ENCODE measurements around the gene RAVER1. TPM values are rescaled to one million over a fixed set of nuclear protein-coding genes. Genes with fewer than 3 reads are reported as not detected.

Gene RAVER1
- total and polyA plus RNA-seq, 2 donors (not counting 3 experiments of a cell fraction or from before 2014, with no cell fraction given) = 5.2 to 47.6 TPM

DNA sequence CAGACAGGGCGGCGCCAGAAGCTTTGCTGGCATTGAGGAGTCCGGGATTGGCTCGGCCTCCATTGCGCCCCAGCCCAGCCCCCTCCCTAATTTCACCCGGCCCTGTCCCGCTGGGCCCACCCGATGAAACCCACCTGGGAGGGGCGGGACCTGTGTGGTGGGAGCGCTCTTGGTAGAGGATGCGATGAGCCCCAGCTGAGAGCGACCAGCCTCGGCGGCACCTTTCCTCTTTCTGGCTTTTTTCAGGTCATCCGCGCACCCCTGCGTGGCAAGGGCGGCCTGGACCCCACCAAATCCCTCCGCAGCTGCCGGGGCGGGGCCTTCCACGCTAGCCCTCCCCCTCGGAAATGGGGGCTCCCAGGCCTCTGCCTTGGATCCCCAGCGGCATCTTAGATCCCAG is 23.9 kb downstream of the RAVER1 start, which contains the start of gene ZGLP1:
Gene ZGLP1 (minus strand): TSS at position 393 of the 400 bp plus-strand sequence.
- H3K4me1 ChIP-seq (ENCODE audit: control insufficient read depth, extremely low read depth, insufficient read depth, low read length) = no peaks in the 10 kb centered on the region
- H3K4me3 ChIP-seq (replicated peaks in 1 of 3; ENCODE audit: insufficient read depth in 1 of 3, low read depth in 1 of 3, low read length in 3 of 3) = no peak within 1 kb of the TSS
- DNase-seq (ENCODE audit: low read depth, low spot score) (no peak), FAIRE-seq (no peak)
- TF ChIP-seq EZH2 (IDR thresholded peaks at IDR 0.05; ENCODE audit: borderline replicate concordance, low read depth, low read length, severe bottlenecking) = no peak
- TF ChIP-seq GATA2 (IDR thresholded peaks at IDR 0.05; ENCODE audit: insufficient read depth, insufficient read length, low read depth, low read length) = no peak
- TF ChIP-seq MYC (IDR thresholded peaks at IDR 0.05; ENCODE audit: low read depth, low read length) = no peak
- TF ChIP-seq FOS (IDR thresholded peaks at IDR 0.05; ENCODE audit: borderline replicate concordance, insufficient read depth, low read length) = no peak
- no peak for TF ChIP-seq POLR2AphosphoS5 (IDR thresholded peaks at IDR 0.05; ENCODE audit: insufficient read depth, low read depth, low read length)
- no peak for TF ChIP-seq JUN (IDR thresholded peaks at IDR 0.05; ENCODE audit: borderline replicate concordance, insufficient read depth, insufficient read length, low read depth)
- no peak for TF ChIP-seq POLR2A (IDR thresholded peaks at IDR 0.05; ENCODE audit: low read depth, low read length)
- TF ChIP-seq, protein P1, sequence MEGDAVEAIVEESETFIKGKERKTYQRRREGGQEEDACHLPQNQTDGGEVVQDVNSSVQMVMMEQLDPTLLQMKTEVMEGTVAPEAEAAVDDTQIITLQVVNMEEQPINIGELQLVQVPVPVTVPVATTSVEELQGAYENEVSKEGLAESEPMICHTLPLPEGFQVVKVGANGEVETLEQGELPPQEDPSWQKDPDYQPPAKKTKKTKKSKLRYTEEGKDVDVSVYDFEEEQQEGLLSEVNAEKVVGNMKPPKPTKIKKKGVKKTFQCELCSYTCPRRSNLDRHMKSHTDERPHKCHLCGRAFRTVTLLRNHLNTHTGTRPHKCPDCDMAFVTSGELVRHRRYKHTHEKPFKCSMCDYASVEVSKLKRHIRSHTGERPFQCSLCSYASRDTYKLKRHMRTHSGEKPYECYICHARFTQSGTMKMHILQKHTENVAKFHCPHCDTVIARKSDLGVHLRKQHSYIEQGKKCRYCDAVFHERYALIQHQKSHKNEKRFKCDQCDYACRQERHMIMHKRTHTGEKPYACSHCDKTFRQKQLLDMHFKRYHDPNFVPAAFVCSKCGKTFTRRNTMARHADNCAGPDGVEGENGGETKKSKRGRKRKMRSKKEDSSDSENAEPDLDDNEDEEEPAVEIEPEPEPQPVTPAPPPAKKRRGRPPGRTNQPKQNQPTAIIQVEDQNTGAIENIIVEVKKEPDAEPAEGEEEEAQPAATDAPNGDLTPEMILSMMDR (IDR thresholded peaks at IDR 0.05; ENCODE audit: extremely low read depth in 1 of 2, insufficient read depth in 1 of 2, low read depth in 1 of 2, low read length in 2 of 2) = no peak
- no peak for TF ChIP-seq MAX (IDR thresholded peaks at IDR 0.05; ENCODE audit: insufficient read depth, insufficient read length)
- H3K4me2 ChIP-seq (ENCODE audit: insufficient read depth, low read length) = no peak within 1 kb of the TSS
- no peak within 1 kb of the TSS for H3K27ac ChIP-seq (ENCODE audit: insufficient read depth, low read depth, low read length)
- BruUV-seq (replicated peaks) = no TSS peak
- H2AFZ ChIP-seq (ENCODE audit: low read depth, low read length) = no peak within 1 kb of the TSS
- no peaks in the 10 kb centered on the region for H3K9me1 ChIP-seq (replicated peaks; ENCODE audit: control insufficient read depth, extremely low read depth, insufficient read depth, low read length)
- H4K20me1 ChIP-seq (replicated peaks; ENCODE audit: control insufficient read depth, extremely low read depth, insufficient read depth, low read length) = no peaks in the 10 kb centered on the region
- POLR2A ChIA-PET = no interaction called here
- no peaks in the 10 kb centered on the region for H3K9me3 ChIP-seq (replicated peaks; ENCODE audit: control insufficient read depth, insufficient read depth, low read length)
- H3K9ac ChIP-seq (replicated peaks; ENCODE audit: extremely low read depth, insufficient read depth, low read length) = no peak within 1 kb of the TSS
- H3K36me3 ChIP-seq (ENCODE audit: control insufficient read depth in 2 of 2, extremely low read depth in 1 of 2, insufficient read depth in 2 of 2, low read length in 2 of 2) = peaks cover 0 to 3% of the 10 kb centered on the region in 2 experiments
- dilution Hi-C loops (cut with MboI; ENCODE audit: extremely low pct_ligation_motif_present, low sequenced_read_pairs) = no loop called here
- no peaks in the 10 kb centered on the region for H3K79me2 ChIP-seq (ENCODE audit: control insufficient read depth, insufficient read depth, low read length)
- no peaks in the 10 kb centered on the region for H3K27me3 ChIP-seq (ENCODE audit: control insufficient read depth in 2 of 2, insufficient read depth in 2 of 2, low read length in 2 of 2)
- CTCF ChIA-PET = interaction anchor here (1.0 kb wide), 1 partner anchor 20 kb away, joined by 3 read pairs; the partner anchor contains the start of gene ICAM5
- intact Hi-C loops (cut with micrococcal nuclease) = no loop called here

Data from endothelial cell of umbilical vein (primary cell).